ENCODE measurements around the gene ITFG2.

DNA sequence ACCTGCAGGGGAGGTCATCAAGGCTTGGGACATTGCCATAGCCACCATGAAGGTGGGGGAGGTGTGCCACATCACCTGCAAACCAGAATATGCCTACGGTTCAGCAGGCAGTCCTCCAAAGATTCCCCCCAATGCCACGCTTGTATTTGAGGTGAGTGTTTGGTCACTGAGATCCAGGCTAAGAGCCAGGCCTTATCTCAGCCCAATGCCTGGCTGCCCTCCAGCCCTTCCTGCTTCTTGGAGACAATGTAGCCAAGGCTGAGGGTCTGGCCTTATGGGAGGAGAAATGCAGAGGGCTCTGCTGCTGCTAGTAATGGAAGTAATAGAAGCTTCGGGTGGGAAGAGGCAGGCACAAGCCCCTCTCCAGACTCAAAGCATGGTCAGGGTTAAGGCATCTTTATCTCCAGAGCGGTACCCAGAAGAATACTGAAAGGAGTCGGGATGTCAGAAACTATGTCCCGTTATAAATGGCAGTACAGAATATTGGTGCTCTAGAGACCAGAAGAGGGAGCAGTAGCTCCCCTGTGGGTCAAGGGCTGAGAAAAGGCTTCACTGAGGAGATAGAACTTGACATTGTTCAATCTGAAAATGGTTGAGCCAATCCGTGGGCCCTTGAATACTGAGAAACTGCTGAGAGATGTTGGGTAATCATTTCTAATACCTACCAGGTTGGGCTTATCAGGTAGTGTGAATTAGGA lies 14.6 kb upstream of the ITFG2 start:
- TF ChIP-seq, protein P1, sequence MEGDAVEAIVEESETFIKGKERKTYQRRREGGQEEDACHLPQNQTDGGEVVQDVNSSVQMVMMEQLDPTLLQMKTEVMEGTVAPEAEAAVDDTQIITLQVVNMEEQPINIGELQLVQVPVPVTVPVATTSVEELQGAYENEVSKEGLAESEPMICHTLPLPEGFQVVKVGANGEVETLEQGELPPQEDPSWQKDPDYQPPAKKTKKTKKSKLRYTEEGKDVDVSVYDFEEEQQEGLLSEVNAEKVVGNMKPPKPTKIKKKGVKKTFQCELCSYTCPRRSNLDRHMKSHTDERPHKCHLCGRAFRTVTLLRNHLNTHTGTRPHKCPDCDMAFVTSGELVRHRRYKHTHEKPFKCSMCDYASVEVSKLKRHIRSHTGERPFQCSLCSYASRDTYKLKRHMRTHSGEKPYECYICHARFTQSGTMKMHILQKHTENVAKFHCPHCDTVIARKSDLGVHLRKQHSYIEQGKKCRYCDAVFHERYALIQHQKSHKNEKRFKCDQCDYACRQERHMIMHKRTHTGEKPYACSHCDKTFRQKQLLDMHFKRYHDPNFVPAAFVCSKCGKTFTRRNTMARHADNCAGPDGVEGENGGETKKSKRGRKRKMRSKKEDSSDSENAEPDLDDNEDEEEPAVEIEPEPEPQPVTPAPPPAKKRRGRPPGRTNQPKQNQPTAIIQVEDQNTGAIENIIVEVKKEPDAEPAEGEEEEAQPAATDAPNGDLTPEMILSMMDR (IDR thresholded peaks at IDR 0.05; ENCODE audit: extremely low read depth in 1 of 2, insufficient read depth in 1 of 2, low read depth in 1 of 2, low read length in 2 of 2): peak in 1 of 2 donors; percentile 38
- TF ChIP-seq FOS (IDR thresholded peaks at IDR 0.05; ENCODE audit: borderline replicate concordance, insufficient read depth, low read length): no peak
- TF ChIP-seq MYC (IDR thresholded peaks at IDR 0.05; ENCODE audit: low read depth, low read length): no peak
- TF ChIP-seq EZH2 (IDR thresholded peaks at IDR 0.05; ENCODE audit: borderline replicate concordance, low read depth, low read length, severe bottlenecking): no peak
